SK-N-SH treated with all-trans-retinoic acid at 6 μM for 48 hours (cell line): Measurements from ENCODE around the gene C19orf81.

ENCODE experiments used
- ARNTL ChIP-seq: fragments of 450-650 bp; formaldehyde crosslinking; IDR thresholded peaks from 2 replicates; pipeline ENCODE4 v1.5.0; 2020; ENCODE audit warnings: low read depth, mild to moderate bottlenecking, moderate library complexity, borderline replicate concordance
- CREB5 ChIP-seq: fragments of 250-450 bp; sonication (Bioruptor Pico); IDR thresholded peaks from 2 replicates; pipeline ENCODE4 v1.5.1; 2020; ENCODE audit warnings: low read depth, mild to moderate bottlenecking, moderate library complexity
- CSDC2 ChIP-seq: fragments of 250-450 bp; sonication (Bioruptor Pico); IDR thresholded peaks from 2 replicates; pipeline ENCODE4 v1.5.0; 2020; ENCODE audit warnings: mild to moderate bottlenecking, moderate library complexity
- GLIS3 ChIP-seq: fragments of 250-450 bp; sonication (Bioruptor Pico); IDR thresholded peaks from 2 replicates; pipeline ENCODE4 v1.5.0; 2020; ENCODE audit warnings: mild to moderate bottlenecking, moderate library complexity
- PATZ1 ChIP-seq: fragments of 250-450 bp; sonication (Bioruptor Pico); IDR thresholded peaks from 2 replicates; pipeline ENCODE4 v1.8.0; 2020; ENCODE audit warnings: mild to moderate bottlenecking, moderate library complexity, borderline replicate concordance
- PPARA ChIP-seq: fragments of 250-450 bp; sonication (Bioruptor Pico); IDR thresholded peaks from 2 replicates; pipeline ENCODE4 v1.5.0; 2020; ENCODE audit warnings: mild to moderate bottlenecking, borderline replicate concordance
- TOX ChIP-seq: fragments of 250-450 bp; sonication (Bioruptor Pico); IDR thresholded peaks from 2 replicates; pipeline ENCODE4 v1.8.0; 2021; ENCODE audit warnings: mild to moderate bottlenecking, moderate library complexity, borderline replicate concordance
- TSHZ2 ChIP-seq: fragments of 250-450 bp; sonication (Bioruptor Pico); IDR thresholded peaks from 2 replicates; pipeline ENCODE4 v1.5.0; 2020; ENCODE audit warnings: mild to moderate bottlenecking, moderate library complexity
- ZC3H10 ChIP-seq: fragments of 250-450 bp; sonication (Bioruptor Pico); IDR thresholded peaks from 2 replicates; pipeline ENCODE4 v1.5.1; 2021; ENCODE audit warnings: mild to moderate bottlenecking, moderate library complexity
- ZFP3 ChIP-seq: fragments of 250-450 bp; sonication (Bioruptor Pico); IDR thresholded peaks from 2 replicates; pipeline ENCODE4 v1.5.0; 2020; ENCODE audit warnings: mild to moderate bottlenecking, moderate library complexity

- TF ChIP-seq ARNTL (CRISPR knock-in tag) = no peak
- TF ChIP-seq GLIS3 (CRISPR knock-in tag) = no peak
- no peak for TF ChIP-seq TOX
- TF ChIP-seq ZC3H10 (CRISPR knock-in tag) = no peak
- TF ChIP-seq CSDC2 (CRISPR knock-in tag) = no peak
- no peak for TF ChIP-seq PATZ1 (CRISPR knock-in tag)
- TF ChIP-seq ZFP3 (CRISPR knock-in tag) = no peak
- TF ChIP-seq CREB5 (CRISPR knock-in tag) = no peak
- no peak for TF ChIP-seq PPARA
- TF ChIP-seq TSHZ2 = no peak
Measured at GRCh38 chr19:50677636-50678035, 28.4 kb downstream of the C19orf81 start.
